ENCODE data around the gene ISYNA1.

DNA sequence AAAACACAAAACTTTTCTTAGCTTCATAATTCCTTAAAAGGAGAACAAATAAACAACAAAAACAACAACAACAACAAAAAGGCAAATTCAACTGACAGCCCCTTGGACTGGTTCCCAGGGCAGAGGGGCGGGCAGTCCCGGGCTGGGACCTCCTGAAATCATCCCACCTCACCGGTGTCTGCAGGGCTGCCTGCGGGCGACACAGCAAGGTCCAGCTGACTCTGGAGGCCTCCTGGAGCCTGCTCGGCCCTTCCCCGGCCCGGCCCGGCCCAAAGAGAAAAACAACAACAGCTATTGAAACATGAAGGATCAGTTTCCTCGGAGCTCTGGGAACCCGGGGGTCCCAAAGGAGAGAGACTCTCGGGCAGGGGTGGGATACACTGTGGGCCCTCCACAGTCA lies 5.0 kb upstream of the ISYNA1 start:
- TF ChIP-seq CTCF (IDR thresholded peaks at IDR 0.05) = no peak
- TF ChIP-seq POLR2A (IDR thresholded peaks at IDR 0.05) = no peak

All from adrenal gland (tissue), 5 donors.